ENCODE results near the gene SLC40A1.

SLC40A1 gene

GRCh38 chr2:189527812-189528592, 52.6 kb downstream of the SLC40A1 start:
- Histone ChIP-seq H3K27me3 (no peaks in the 10 kb centered on the region), H3K4me3 (ENCODE audit: low read depth, low read length) (no peak overlapping the region), H3K4me1 (no peaks in the 10 kb centered on the region; the same call in 1 of the 2 replicates), H3K9me3 (no peaks in the 10 kb centered on the region), H3K36me3 (no peaks in the 10 kb centered on the region)
- DNase-seq = no peak
- no peak for TF ChIP-seq CTCF (IDR thresholded peaks at IDR 0.05; ENCODE audit: low read depth, low read length)

- Histone ChIP-seq H3K9me3 (no peaks in the 10 kb centered on the region), H3K27me3 (no peaks in the 10 kb centered on the region), H3K36me3 (no peaks in the 10 kb centered on the region), H3K4me3 (ENCODE audit: low read depth, low read length) (no peak overlapping the region), H3K4me1 (no peaks in the 10 kb centered on the region; the same call in 1 of the 2 replicates)
- no peak for TF ChIP-seq CTCF (IDR thresholded peaks at IDR 0.05; ENCODE audit: low read depth, low read length)
- no peak for DNase-seq
Measured at GRCh38 chr2:189527041-189527750, 53.4 kb downstream of the SLC40A1 start.

- H3K4me1 ChIP-seq = no peaks in the 10 kb centered on the region; the same call in 1 of the 2 replicates
- no peak for TF ChIP-seq CTCF (IDR thresholded peaks at IDR 0.05; ENCODE audit: low read depth, low read length)
- no peak overlapping the region for H3K4me3 ChIP-seq (ENCODE audit: low read depth, low read length)
- no peaks in the 10 kb centered on the region for H3K9me3 ChIP-seq
- no peaks in the 10 kb centered on the region for H3K36me3 ChIP-seq
- H3K27me3 ChIP-seq = no peaks in the 10 kb centered on the region
- no peak for DNase-seq
Measured at GRCh38 chr2:189526241-189526640, 54.3 kb downstream of the SLC40A1 start.

- H3K9me3 ChIP-seq = no peaks in the 10 kb centered on the region
- H3K27me3 ChIP-seq = no peaks in the 10 kb centered on the region
- no peak overlapping the region for H3K4me3 ChIP-seq (ENCODE audit: low read depth, low read length)
- no peak for DNase-seq
- no peak for TF ChIP-seq CTCF (IDR thresholded peaks at IDR 0.05; ENCODE audit: low read depth, low read length)
- H3K4me1 ChIP-seq = no peaks in the 10 kb centered on the region; the same call in 1 of the 2 replicates
- H3K36me3 ChIP-seq = no peaks in the 10 kb centered on the region
Measured at GRCh38 chr2:189524746-189525145, 55.8 kb downstream of the SLC40A1 start.

- H3K36me3 ChIP-seq = no peaks in the 10 kb centered on the region
- no peak overlapping the region for H3K4me3 ChIP-seq (ENCODE audit: low read depth, low read length)
- H3K9me3 ChIP-seq = no peaks in the 10 kb centered on the region
- no peaks in the 10 kb centered on the region for H3K4me1 ChIP-seq
- no peaks in the 10 kb centered on the region for H3K27me3 ChIP-seq
- DNase-seq = no peak
- no peak for TF ChIP-seq CTCF (IDR thresholded peaks at IDR 0.05; ENCODE audit: low read depth, low read length)
Measured at GRCh38 chr2:189522435-189523151, 58.0 kb downstream of the SLC40A1 start.

Measured in BE2C (cell line).